ENCODE data around the gene FAM50B.

Gene FAM50B

DNA sequence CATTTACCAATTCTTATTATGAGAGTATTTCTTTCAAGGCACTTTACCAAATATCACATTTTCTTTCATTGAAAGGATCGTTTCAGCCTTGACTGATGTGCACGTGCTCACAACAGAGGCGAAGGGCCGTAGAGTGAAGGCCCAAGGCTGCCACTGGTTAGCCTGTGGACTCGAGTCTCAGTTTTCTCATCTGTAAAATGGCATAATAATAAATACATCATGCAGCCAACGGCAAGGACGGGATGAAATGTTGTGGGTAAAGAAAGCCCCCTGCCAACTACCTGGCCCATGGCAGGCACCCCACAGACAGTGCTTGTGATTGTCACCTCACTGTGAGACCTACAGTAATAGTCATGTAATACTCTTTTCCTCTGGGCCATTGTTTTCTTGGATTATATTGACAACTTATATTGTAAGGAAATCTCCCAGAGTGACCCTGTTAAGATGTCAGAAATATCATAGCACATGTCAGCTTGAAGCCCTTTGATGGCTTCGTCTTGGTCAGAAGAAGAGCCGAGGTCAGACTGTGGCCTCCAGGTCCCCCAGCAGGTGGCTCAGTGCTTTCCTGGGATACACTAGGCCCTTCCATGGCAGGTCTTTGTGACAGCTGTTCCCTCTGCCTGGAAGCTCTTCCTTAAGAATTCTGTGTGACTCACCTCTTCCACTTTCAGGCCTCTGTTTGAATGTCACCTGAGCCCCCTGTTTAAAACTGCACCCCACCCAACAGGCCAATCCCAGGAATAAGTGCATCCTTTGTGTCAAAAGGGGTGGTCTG, 36.3 kb downstream of the FAM50B start:
- TF ChIP-seq, protein P1, sequence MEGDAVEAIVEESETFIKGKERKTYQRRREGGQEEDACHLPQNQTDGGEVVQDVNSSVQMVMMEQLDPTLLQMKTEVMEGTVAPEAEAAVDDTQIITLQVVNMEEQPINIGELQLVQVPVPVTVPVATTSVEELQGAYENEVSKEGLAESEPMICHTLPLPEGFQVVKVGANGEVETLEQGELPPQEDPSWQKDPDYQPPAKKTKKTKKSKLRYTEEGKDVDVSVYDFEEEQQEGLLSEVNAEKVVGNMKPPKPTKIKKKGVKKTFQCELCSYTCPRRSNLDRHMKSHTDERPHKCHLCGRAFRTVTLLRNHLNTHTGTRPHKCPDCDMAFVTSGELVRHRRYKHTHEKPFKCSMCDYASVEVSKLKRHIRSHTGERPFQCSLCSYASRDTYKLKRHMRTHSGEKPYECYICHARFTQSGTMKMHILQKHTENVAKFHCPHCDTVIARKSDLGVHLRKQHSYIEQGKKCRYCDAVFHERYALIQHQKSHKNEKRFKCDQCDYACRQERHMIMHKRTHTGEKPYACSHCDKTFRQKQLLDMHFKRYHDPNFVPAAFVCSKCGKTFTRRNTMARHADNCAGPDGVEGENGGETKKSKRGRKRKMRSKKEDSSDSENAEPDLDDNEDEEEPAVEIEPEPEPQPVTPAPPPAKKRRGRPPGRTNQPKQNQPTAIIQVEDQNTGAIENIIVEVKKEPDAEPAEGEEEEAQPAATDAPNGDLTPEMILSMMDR (IDR thresholded peaks at IDR 0.05; ENCODE audit: insufficient read depth, low read length, missing control alignments), result no peak
- H3K4me3 ChIP-seq (ENCODE audit: low read depth, low read length), result no peak overlapping the region
- ChIA-PET CTCF (interaction anchor here (0.7 to 9.1 kb wide), 13 partner anchors 11 to 606 kb away, joined by 3 to 267 read pairs (median 4); partner anchors contain the start of gene FAM50B), POLR2A (interaction anchor here (0.6 to 0.7 kb wide), 3 partner anchors 136 to 145 kb away, joined by 3 read pairs; no protein-coding TSS in a partner anchor)
- no peak for DNase-seq (ENCODE audit: low read depth, low spot score)

DNA sequence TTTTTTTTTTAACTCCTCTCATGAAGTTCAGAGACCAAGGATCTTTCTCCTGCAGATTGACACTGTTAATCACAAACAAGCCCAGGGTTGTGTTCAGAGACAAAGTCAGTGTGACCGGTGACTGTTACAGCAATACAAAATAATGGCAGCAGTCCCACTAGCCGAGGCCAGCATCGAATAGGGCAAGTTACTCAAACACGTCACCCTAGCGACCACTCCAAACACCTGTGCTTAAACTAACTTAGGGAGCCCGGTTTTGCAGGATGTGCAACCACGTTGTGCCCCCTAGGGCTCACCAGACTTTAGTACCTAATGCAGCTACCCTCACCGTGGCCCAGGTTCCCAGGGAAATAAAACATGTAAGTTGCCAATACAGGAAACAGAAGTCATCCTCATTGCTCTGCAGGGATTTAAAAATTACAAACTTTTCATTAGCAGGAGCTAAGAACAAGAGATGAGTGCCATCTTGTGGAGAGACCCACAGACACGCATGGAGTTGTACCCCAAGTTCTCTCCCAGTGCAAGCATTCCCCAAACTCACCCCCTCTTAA, 38.1 kb downstream of the FAM50B start:
- CTCF ChIA-PET, result interaction anchor here (0.7 to 9.1 kb wide), 32 partner anchors 9 to 611 kb away, joined by 3 to 267 read pairs (median 4); partner anchors contain the start of gene FAM50B
- DNase-seq (ENCODE audit: low read depth, low spot score), result no peak

DNA sequence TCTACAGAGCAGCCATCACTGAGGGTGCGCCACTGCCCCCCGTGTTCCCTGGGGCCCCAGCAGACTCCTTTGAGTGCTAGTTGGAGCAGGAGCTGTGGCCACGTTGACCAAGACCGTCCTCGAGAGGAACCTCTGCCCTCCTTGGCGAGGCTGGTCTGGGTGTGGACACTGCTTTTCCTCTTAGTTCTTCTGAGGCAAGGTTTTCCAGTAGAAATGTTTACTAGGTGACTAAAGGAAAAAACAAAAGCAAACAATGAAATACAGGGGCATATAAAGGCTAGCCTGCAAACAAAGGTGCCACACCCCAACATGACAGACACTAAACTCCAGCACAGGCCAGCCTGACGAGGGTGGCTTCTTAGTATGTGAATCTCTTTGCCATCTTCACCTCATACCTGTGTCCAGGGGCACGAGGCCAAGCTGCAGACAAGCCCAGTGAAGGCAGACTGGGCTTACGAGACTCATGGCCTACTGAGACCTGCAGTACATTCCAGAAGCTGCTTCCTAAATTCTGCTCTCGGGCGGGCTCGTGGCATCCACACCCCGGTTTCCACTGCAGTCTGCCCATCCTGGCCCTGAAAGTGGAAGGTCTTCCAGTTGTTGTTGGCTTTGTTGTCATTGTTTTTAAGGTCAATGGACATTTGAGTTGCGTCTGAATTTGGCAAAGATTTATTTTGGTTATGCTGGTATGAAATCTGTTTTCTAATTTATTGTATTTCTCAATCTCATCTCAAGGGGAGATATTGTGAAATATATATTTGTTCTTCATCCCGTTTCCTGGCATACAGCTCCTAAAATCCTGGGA, 39.2 kb downstream of the FAM50B start:
- ChIA-PET POLR2A (interaction anchor here (1.3 kb wide), 1 partner anchor 138 kb away, joined by 5 read pairs; no protein-coding TSS in a partner anchor), CTCF (interaction anchor here (0.6 to 9.1 kb wide), 35 partner anchors 8 to 612 kb away, joined by 3 to 267 read pairs (median 4); partner anchors contain the start of gene FAM50B)
- TF ChIP-seq, protein P1 (IDR thresholded peaks at IDR 0.05; ENCODE audit: insufficient read depth, low read length, missing control alignments), result no peak
- DNase-seq (ENCODE audit: low read depth, low spot score), result no peak
- H3K4me3 ChIP-seq (ENCODE audit: low read depth, low read length), result no peak overlapping the region

More for the DNA sequence above, 38.1 kb downstream of the FAM50B start:
- TF ChIP-seq, protein P1 (IDR thresholded peaks at IDR 0.05; ENCODE audit: insufficient read depth, low read length, missing control alignments), result peak; percentile 55
- POLR2A ChIA-PET, result interaction anchor here (1.3 kb wide), 1 partner anchor 137 kb away, joined by 5 read pairs; no protein-coding TSS in a partner anchor
- no peak overlapping the region for H3K4me3 ChIP-seq (ENCODE audit: low read depth, low read length)

GRCh38 chr6:3890047-3890446, 40.9 kb downstream of the FAM50B start:
- no peak for DNase-seq (ENCODE audit: low read depth, low spot score)
- POLR2A ChIA-PET, result no interaction called here
- TF ChIP-seq, protein P1 (IDR thresholded peaks at IDR 0.05; ENCODE audit: insufficient read depth, low read length, missing control alignments), result no peak
- CTCF ChIA-PET, result interaction anchor here (1.1 to 9.1 kb wide), 5 partner anchors 22 to 145 kb away, joined by 4 to 267 read pairs (median 35); partner anchors contain the start of gene FAM50B
- H3K4me3 ChIP-seq (ENCODE audit: low read depth, low read length), result no peak overlapping the region

DNA sequence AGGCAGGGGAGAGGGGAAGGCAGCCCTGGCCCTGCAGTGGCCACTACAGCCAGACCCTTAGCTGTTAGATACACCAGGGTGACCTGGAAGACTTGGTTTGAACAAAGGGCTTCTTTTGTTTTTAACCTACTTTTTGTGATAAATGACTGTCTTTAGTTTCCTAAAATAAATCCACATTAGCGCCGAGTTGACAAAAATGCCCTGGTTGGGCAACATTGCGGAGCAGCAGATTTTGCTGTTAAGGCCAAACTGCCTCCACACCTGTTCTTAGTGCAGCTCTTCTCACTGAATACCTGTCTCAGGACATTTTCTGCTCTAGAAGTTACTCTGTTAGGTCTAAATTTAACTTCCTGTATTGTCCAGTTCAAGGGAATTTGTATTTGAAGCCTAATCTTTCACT, 42.7 kb downstream of the FAM50B start:
- ChIA-PET CTCF (interaction anchor here (2.0 to 6.2 kb wide), 6 partner anchors 20 to 149 kb away, joined by 6 to 35 read pairs (median 14); partner anchors contain the start of gene FAM50B), POLR2A (interaction anchor here (1.2 kb wide), 1 partner anchor 22 kb away, joined by 3 read pairs; no protein-coding TSS in a partner anchor)
- no peak for DNase-seq (ENCODE audit: low read depth, low spot score)
- no peak overlapping the region for H3K4me3 ChIP-seq (ENCODE audit: low read depth, low read length)
- TF ChIP-seq, protein P1 (IDR thresholded peaks at IDR 0.05; ENCODE audit: insufficient read depth, low read length, missing control alignments), result no peak
